HepG2 (cell line): ENCODE data around the gene URM1. TPM values are rescaled to one million over a fixed set of nuclear protein-coding genes. Genes with fewer than 3 reads are reported as not detected.

Experiments used
- ATAC-seq: fragments of 200-7000 bp; cut with Tn5 transposase; 3 replicates; pipeline ENCODE4 v1.9.1; 2020; ENCODE audit warnings: mild to moderate bottlenecking, moderate library complexity
- BruUV-seq: library from RNA; stranded (reverse); fragments of 400-500 nt; replicated peaks from 2 replicates; lab custom pipeline; 2021; lab: Mats Ljungman, UMichigan
- CTCF ChIA-PET: fragments of 300-600 bp; formaldehyde crosslinking; extraction: SDS; loops from one replicate; lab custom pipeline; 2021; ENCODE audit warnings: low total read pairs, inconsistent platforms, low intra/inter-chr PET ratio; lab: Yijun Ruan, JAX
- POLR2A ChIA-PET: fragments of 350-600 bp; sonication (Branson Sonifier 250); formaldehyde crosslinking; loops from one replicate; lab custom pipeline; 2020; ENCODE audit warnings: antibody characterized with exemption, inconsistent platforms; lab: Yijun Ruan, JAX
- DNase-seq: peaks from one replicate; pipeline ENCODE4 v3.0.0-alpha.2; 2015; ENCODE audit warnings: low spot score
- FAIRE-seq: peaks from 3 replicates; lab custom pipeline; 2011; peaks lifted over from hg19 to GRCh38; lab: Jason Lieb, UNC
- H2AFZ ChIP-seq: one replicate; pipeline ENCODE4 v1.6.1; 2011; ENCODE audit warnings: low read length, inconsistent platforms
- H3K27ac ChIP-seq: fragments of 300-600 bp; 3 replicates; pipeline ENCODE4 v1.8.0; 2011; ENCODE audit warnings: mixed run types, mild to moderate bottlenecking, mixed read lengths, low read length, inconsistent platforms; ENCODE audit not compliant: insufficient read depth; ENCODE audit errors: extremely low read length
- H3K27me3 ChIP-seq, 2 experiments: fragments of 200-600 bp in 1 of 2; 2 replicates in 1 of 2; 3 replicates in 1 of 2; pipeline versions ENCODE4 v1.6.0 to v1.8.0; 2011; ENCODE audit warnings: low read length in 2 of 2, mild to moderate bottlenecking in 2 of 2, moderate library complexity in 2 of 2, inconsistent platforms in 1 of 2; ENCODE audit not compliant: insufficient read depth in 2 of 2, control insufficient read depth in 1 of 2
- H3K36me3 ChIP-seq, 2 experiments: fragments of 200-600 bp in 1 of 2; replicated peaks in 1 of 2; 2 replicates in 1 of 2; 3 replicates in 1 of 2; pipeline versions ENCODE4 v1.5.1 to v1.8.0; 2011; ENCODE audit warnings: low read length in 2 of 2, inconsistent platforms in 1 of 2; ENCODE audit not compliant: insufficient read depth in 2 of 2, control insufficient read depth in 1 of 2
- H3K4me1 ChIP-seq: 2 replicates; pipeline ENCODE4 v1.5.1; 2012; ENCODE audit warnings: low read length, inconsistent platforms; ENCODE audit not compliant: insufficient read depth
- H3K4me2 ChIP-seq: 2 replicates; pipeline ENCODE4 v1.6.0; 2011; ENCODE audit warnings: low read depth, low read length, inconsistent platforms
- H3K4me3 ChIP-seq, 3 experiments: fragments of 200-600 bp in 1 of 3; sonication (generic), shearing (Covaris generic) in 1 of 3; replicated peaks in 1 of 3; 2 replicates each; pipeline ENCODE4 v1.5.1; 2011 to 2016; ENCODE audit warnings: low read length in 3 of 3, inconsistent platforms in 2 of 3, low read depth in 2 of 3, mild to moderate bottlenecking in 2 of 3, control low read depth in 1 of 3, mixed read lengths in 1 of 3; ENCODE audit not compliant: insufficient read depth in 1 of 3
- H3K79me2 ChIP-seq: one replicate; pipeline ENCODE4 v1.6.1; 2011; ENCODE audit warnings: low read length, inconsistent platforms; ENCODE audit not compliant: insufficient read depth
- H3K9ac ChIP-seq: 2 replicates; pipeline ENCODE4 v1.6.0; 2011; ENCODE audit warnings: mild to moderate bottlenecking, low read depth, low read length, inconsistent platforms; ENCODE audit not compliant: insufficient read depth
- H3K9me3 ChIP-seq: 2 replicates; pipeline ENCODE4 v1.5.1; 2012; ENCODE audit warnings: mild to moderate bottlenecking, low read length
- H4K20me1 ChIP-seq: 2 replicates; pipeline ENCODE4 v1.6.0; 2011; ENCODE audit warnings: inconsistent platforms, mild to moderate bottlenecking, low read length, moderate library complexity; ENCODE audit not compliant: insufficient read depth
- RFXANK ChIP-seq: IDR thresholded peaks from 2 replicates; pipeline ENCODE4 v1.6.1; 2016
- WGBS: methylation state at CpG from one replicate; pipeline ENCODE4 v1.1.6; 2017; ENCODE audit warnings: low lambda C conversion rate; 5-methylcytosine and 5-hydroxymethylcytosine counted together
- in situ Hi-C: cut with HindIII; loops from 2 replicates; pipeline ENCODE4 v1.10.0; 2017; ENCODE audit warnings: low pct_unique_long_range_greater_than_20kb; ENCODE audit not compliant: extremely low pct_ligation_motif_present
- intact Hi-C: fragments of 100-400 bp; cut with micrococcal nuclease; formaldehyde crosslinking; loops from one replicate; pipeline ENCODE4 v1.10.0; 2022; ENCODE audit not compliant: unreplicated experiment
- polyA plus RNA-seq, 8 experiments: library from polyadenylated mRNA; depleted of rRNA in 3 of 8; stranded (reverse) in 7 of 8; unstranded in 1 of 8; fragments of >200 nt; fragmentation: Illumina TruSeq in 4 of 8; extraction: Trizol in 4 of 8; gene quantifications; 2 replicates each; pipeline versions ENCODE4 v1.2.1 to v1.2.3, GENCODE V29; 2011 to 2016; ENCODE audit warnings: low read depth in 4 of 8, missing spikeins in 1 of 8, mixed read lengths in 1 of 8; ENCODE audit not compliant: insufficient read depth in 1 of 8
- total RNA-seq, 5 experiments: library from RNA; depleted of rRNA; stranded (reverse); fragments of >200 nt; fragmentation: Illumina TruSeq; extraction: Trizol; gene quantifications; 2 replicates each; pipeline ENCODE4 v1.2.3, GENCODE V29; 2016; ENCODE audit warnings: low read depth in 1 of 5
- TF ChIP-seq, protein P1 (sequence below): sonication (generic); formaldehyde crosslinking; IDR thresholded peaks from 2 replicates; pipeline ENCODE4 v1.4.0; 2020; ENCODE audit warnings: missing genetic modification reagents
- TF ChIP-seq, protein P2 (sequence below): IDR thresholded peaks from 2 replicates; pipeline ENCODE4 v1.6.1; 2016; ENCODE audit warnings: missing biosample characterization, missing genetic modification reagents, low read depth

URM1 gene
- total and polyA plus RNA-seq, 2 of the 13 experiments (the other 11 are each of a cell fraction or from before 2014, with no cell fraction given), result 37.1 to 41.3 TPM

DNA sequence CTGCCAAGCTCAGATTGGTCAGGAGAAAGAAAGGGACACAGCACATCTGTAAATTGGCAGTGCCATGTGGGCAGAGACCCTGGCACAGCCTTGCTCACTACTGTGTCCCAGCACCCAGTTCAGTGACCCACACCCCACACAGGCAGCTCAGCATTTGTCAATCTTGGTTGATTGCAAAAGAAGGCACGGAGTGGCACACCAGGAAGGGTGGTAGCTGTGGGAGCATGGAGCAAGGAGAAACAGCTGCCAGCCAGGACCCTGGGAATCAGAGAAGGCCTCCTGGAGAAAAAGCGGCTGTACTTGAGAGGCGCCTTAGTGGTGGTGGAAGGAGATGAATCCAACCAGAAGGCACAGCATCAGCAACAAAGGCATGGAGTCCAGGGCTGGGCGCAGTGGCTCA is 27.3 kb upstream of the URM1 start:
- no peak for ATAC-seq
- POLR2A ChIA-PET, result no interaction called here
- FAIRE-seq, result no peak
- Histone ChIP-seq H3K4me1 (peaks cover 19% of the 10 kb centered on the region), H4K20me1 (no peaks in the 10 kb centered on the region), H2AFZ (no peak overlapping the region), H3K79me2 (no peaks in the 10 kb centered on the region), H3K4me3 (no peak overlapping the region), H3K9me3 (no peaks in the 10 kb centered on the region), H3K9ac (no peak overlapping the region), H3K36me3 (peaks cover 19 to 41% of the 10 kb centered on the region in 2 experiments; a peak in 4 of 5 replicates), H3K27me3 (no peaks in the 10 kb centered on the region), H3K27ac (no peak overlapping the region), H3K4me2 (no peak overlapping the region)
- CTCF ChIA-PET, result no interaction called here
- in situ Hi-C loops (loop anchor here (5.0 kb wide), 1 partner anchor 47 kb away; no protein-coding TSS in a partner anchor), intact Hi-C loops (no loop called here)
- DNase-seq, result no peak
- no TSS peak for BruUV-seq
- no peak for TF ChIP-seq RFXANK
- TF ChIP-seq, protein P1, sequence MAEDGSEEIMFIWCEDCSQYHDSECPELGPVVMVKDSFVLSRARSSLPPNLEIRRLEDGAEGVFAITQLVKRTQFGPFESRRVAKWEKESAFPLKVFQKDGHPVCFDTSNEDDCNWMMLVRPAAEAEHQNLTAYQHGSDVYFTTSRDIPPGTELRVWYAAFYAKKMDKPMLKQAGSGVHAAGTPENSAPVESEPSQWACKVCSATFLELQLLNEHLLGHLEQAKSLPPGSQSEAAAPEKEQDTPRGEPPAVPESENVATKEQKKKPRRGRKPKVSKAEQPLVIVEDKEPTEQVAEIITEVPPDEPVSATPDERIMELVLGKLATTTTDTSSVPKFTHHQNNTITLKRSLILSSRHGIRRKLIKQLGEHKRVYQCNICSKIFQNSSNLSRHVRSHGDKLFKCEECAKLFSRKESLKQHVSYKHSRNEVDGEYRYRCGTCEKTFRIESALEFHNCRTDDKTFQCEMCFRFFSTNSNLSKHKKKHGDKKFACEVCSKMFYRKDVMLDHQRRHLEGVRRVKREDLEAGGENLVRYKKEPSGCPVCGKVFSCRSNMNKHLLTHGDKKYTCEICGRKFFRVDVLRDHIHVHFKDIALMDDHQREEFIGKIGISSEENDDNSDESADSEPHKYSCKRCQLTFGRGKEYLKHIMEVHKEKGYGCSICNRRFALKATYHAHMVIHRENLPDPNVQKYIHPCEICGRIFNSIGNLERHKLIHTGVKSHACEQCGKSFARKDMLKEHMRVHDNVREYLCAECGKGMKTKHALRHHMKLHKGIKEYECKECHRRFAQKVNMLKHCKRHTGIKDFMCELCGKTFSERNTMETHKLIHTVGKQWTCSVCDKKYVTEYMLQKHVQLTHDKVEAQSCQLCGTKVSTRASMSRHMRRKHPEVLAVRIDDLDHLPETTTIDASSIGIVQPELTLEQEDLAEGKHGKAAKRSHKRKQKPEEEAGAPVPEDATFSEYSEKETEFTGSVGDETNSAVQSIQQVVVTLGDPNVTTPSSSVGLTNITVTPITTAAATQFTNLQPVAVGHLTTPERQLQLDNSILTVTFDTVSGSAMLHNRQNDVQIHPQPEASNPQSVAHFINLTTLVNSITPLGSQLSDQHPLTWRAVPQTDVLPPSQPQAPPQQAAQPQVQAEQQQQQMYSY, result 0 out of 2 replicates have a peak, but pooled peaks have one; percentile 59
- TF ChIP-seq, protein P2, sequence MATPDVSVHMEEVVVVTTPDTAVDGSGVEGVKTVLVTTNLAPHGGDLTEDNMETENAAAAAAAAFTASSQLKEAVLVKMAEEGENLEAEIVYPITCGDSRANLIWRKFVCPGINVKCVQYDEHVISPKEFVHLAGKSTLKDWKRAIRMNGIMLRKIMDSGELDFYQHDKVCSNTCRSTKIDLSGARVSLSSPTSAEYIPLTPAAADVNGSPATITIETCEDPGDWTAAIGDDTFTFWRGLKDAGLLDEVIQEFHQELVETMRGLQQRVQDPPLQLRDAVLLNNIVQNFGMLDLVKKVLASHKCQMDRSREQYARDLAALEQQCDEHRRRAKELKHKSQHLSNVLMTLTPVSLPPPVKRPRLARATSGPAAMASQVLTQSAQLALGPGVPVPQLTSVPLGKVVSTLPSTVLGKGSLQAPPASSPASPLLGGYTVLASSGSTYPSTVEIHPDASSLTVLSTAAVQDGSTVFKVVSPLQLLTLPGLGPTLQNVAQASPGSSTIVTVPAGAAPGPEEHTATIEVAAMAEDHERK (CRISPR knock-in tag), result no peak
- WGBS, result 100% methylated on average over 4 of the region's 4 CpGs
